Myocyte (in vitro differentiated cells): ENCODE measurements around the gene ST6GALNAC3. TPM values are rescaled to one million over a fixed set of nuclear protein-coding genes. Genes with fewer than 3 reads are reported as not detected.

ENCODE experiments used
- DNase-seq: peaks from one replicate; pipeline ENCODE4 v3.0.0-alpha.2; 2012; ENCODE audit warnings: low read depth
- total RNA-seq: library from RNA; depleted of rRNA; stranded (reverse); fragments of >200 nt; gene quantifications from 2 replicates; pipeline ENCODE4 v1.2.3, GENCODE V29; 2014

ST6GALNAC3 gene
- total RNA-seq, 1 donor from 2014 or later, result not detected

- DNase-seq, result no peak
Measured at GRCh38 chr1:76571248-76571647, 496.7 kb downstream of the ST6GALNAC3 start.

GRCh38 chr1:76572229-76572628, 497.7 kb downstream of the ST6GALNAC3 start:
- no peak for DNase-seq

DNA sequence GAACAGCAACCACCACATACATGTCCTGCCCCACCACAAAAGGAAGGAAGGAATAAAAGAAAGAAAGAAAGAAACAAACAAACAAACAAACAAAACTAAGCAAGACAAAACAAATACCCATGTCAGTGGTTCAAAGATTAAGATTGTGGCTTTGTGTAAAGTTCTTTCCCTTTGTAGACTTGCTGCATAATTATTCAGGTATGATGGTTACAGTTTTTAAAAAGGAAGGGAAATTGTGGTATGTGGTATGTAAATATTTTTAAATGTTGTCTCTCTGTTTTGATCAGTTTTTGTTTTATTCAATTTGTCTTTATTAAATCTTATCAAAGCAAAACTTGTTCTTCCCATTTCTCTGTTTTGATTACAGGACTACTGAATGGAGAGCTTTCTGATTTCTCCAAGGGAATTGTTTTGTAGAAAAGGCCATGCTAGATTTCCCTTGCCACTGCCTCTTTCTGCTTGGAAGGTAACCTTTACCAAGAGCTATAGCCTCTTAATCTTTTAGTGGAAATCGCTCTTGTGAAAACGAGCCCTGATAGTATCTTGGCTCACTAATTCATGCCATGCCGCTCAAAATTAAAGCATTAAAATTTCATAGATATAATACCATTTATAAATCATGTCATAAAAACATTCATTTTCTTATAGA, 502.5 kb downstream of the ST6GALNAC3 start:
- DNase-seq, result no peak

GRCh38 chr1:76577525-76578185, 503.1 kb downstream of the ST6GALNAC3 start:
- DNase-seq, result no peak

GRCh38 chr1:76580206-76580605, 505.7 kb downstream of the ST6GALNAC3 start:
- DNase-seq, result no peak

- no peak for DNase-seq
Measured at GRCh38 chr1:76581712-76582111, 507.2 kb downstream of the ST6GALNAC3 start.

- no peak for DNase-seq
Measured at GRCh38 chr1:76583235-76583868, 508.8 kb downstream of the ST6GALNAC3 start.

DNA sequence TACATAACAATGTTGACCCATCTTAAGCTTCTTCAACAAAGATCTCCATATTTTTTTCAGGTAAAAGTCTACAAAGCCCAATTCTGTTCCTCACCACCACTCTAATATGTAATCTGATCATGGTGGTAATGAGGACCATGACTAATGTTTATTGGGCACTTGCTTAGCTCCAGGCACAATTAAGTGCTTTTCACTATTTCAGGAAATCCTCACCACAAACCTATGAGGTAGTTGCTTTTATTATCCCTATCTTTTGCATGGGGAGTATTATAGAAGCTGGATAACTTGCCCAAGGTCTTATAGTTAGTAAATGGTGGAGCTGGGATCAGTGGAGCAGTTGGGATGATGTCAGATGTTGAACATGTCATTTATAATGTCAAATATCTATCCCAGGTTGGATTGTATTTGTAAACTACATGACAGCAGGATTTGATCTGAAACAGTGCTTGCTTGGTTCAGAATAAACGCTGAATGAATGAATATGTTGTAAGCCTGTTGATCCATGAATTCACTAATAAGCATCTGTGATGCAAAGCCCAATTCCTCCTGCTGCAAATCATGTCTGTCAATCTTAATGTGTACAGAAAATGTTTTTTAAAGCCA, 509.4 kb downstream of the ST6GALNAC3 start:
- DNase-seq, result no peak

GRCh38 chr1:76585980-76586674, 511.6 kb downstream of the ST6GALNAC3 start:
- DNase-seq, result no peak

GRCh38 chr1:76587212-76587611, 512.7 kb downstream of the ST6GALNAC3 start:
- DNase-seq, result no peak

GRCh38 chr1:76591461-76591860, 516.9 kb downstream of the ST6GALNAC3 start:
- DNase-seq, result no peak

- no peak for DNase-seq
Measured at GRCh38 chr1:76591963-76592362, 517.4 kb downstream of the ST6GALNAC3 start.

- no peak for DNase-seq
Measured at GRCh38 chr1:76593141-76593540, 518.6 kb downstream of the ST6GALNAC3 start.

DNA sequence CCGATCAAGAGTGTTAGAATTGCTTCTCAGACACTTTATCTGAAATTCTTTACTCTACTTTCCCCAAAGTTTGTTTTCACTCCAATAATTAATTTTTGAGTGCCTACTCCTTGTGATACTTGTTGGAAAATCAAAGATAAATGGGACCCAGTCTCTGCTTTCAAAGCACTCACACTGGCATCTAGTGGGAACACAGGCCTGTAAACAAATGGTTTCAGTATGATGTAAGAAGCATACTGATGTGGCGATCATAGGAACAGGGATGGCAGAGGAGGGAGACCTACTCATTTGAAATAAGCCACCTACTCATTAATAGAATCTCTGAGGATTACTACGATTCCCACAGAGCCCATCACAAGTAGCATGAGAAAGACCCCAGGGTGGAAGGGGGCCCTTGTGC, 519.1 kb downstream of the ST6GALNAC3 start:
- DNase-seq, result no peak

GRCh38 chr1:76595024-76595423, 520.5 kb downstream of the ST6GALNAC3 start:
- no peak for DNase-seq

DNA sequence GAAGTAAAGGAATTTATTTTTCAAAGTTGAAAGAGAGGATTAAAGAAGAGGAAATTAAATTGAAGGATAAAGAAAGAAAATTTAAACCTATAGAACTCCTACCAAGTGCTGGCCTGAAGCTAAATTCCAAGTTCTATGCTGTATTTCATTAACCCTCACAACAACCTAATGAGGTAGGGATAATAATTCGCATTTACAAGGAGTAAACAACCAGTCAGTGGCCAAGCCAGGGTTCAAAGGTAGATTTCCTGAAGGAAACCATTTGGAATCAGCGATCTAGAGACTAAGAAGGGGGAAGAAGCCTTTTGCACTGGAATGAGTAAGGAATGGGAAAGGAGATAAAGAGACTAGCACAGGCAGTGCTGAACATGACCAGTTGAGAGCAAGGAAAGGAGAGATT, 526.9 kb downstream of the ST6GALNAC3 start:
- DNase-seq, result no peak

GRCh38 chr1:76607717-76608116, 533.2 kb downstream of the ST6GALNAC3 start:
- DNase-seq, result no peak

DNA sequence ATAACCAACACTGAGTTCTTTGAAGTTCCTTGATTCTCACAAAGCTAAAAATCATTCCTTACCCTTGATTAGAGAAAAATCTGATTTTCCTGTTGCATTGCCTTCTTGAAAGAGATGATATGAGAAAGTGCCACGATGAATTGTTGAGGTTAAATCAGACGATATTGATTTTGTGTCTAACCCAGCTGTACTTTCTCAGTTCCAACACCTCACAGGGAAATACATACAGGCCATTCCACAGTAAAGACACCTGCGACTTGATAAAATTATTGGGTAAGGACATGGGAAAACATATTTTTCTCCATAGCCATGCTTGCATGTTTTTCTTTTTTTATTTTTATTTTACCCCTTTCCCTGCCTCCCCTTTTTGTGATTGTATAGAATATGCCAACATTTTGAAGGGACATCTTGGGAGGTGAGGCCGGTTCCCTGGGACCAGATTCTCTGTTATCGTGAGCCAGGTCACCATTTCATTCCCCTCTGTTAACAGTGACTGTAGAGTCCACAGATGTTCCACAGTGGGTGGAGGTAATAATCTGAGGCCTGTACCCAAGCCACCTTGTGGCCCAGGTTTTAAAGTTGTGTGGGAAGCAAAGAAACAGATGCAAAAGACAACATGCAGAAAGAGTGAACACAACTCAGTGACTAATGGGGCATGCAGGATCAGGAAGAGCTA, 537.4 kb downstream of the ST6GALNAC3 start:
- no peak for DNase-seq

- no peak for DNase-seq
Measured at GRCh38 chr1:76613886-76614285, 539.3 kb downstream of the ST6GALNAC3 start.

- no peak for DNase-seq
Measured at GRCh38 chr1:76615253-76616035, 540.9 kb downstream of the ST6GALNAC3 start.
